IPS-11a (cell line): ENCODE data around the gene USH1C.

Experiments
- H3K4me3 ChIP-seq: one replicate; pipeline ENCODE4 v1.5.1; 2013; ENCODE audit warnings: low read depth, low read length, control low read depth

USH1C gene

DNA sequence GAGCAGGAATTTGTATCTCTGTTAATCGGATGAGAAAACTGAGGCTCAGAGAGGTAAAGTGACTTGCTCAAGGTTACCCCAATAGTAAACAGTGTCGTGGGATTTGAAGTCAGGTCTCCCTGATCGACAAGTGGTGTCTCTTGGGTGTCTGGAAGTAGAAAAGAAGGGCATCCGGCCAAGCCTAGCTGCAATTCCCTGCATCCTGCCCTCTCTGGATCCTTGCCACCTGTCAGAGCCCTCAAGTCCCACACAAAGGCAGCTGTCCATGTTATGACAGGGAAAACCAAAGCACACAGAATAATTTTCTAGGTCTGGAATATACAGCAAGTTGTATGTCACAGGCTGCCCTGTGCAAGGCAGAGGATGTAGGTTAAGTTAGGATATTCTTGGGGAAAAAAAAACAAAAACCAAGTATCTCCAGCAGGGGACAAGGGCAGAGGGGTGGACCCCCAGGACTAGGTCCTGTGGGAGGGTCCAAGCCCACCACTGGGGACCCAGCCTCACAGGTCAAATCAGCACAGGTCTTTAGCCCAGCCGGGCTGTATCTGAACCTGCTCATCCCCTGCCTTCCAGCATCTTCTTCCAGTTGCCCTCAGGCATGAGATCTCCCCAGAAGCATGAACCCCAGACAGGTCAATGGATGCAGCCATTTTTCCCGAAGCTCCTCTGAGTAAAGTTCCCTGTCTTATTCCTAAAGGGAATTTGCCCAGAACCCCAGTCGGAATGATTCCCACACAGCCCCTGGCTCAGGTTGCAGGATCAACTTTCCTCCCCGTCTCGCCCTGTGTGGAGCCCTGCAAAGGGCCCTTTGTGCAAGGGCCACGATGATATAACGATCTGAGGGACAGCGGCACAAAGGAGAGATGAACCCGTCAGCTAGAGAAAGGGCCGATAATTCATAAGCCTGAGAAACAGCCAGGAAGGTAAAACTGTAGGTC lies 15.0 kb downstream of the USH1C start:
- no peak overlapping the region for H3K4me3 ChIP-seq

- H3K4me3 ChIP-seq = no peak overlapping the region
Observed at GRCh38 chr11:17528181-17528691, 16.0 kb downstream of the USH1C start.

DNA sequence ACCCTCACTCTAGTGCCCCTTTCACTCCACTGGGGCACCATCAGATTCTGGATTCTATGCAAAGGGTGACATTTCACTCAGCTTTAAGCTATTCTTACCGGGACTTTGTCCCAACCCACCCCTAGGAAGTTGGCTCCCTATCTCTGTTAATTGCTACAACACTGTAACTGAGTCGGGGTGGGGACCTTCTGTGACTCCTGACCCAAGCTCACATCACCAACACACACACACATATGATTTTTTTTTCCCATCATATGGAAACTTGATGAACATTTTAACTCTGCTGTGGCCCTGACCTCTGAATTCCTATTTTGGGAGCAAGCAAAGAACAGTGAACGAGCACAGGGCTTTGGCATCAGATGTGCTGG lies 16.6 kb downstream of the USH1C start:
- no peak overlapping the region for H3K4me3 ChIP-seq

DNA sequence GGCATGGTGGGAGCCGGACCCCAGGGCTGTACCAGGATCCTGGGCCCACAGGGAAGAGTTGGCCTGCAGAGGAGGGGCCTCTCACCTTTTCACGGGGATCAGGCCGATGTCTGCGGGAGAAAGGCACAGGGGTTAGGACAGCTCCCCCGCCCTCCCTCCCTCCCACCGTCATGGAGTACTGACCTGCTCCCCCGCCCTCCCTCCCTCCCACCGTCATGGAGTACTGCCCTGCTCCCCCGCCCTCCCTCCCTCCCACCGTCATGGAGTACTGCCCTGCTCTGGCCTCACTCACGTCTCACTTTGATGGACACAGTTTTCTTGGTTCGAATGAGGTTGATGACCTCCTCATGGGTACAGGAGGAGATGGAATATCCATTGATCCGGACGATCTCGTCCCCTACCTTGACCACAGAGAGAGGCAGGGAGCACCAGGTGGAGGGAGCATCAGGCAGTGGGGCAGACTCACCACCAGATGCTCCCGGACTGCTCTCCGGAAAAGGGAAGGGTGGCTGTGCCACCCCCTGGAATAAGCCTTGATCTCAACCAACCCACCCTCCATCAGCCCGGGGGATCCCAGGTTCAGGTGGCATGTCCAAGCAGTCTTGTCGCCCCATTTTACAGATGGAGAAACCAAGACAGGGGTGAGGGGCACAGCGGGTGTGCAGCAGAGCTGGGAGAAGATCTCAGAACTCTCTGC lies 17.1 kb downstream of the USH1C start:
- H3K4me3 ChIP-seq = no peak overlapping the region

DNA sequence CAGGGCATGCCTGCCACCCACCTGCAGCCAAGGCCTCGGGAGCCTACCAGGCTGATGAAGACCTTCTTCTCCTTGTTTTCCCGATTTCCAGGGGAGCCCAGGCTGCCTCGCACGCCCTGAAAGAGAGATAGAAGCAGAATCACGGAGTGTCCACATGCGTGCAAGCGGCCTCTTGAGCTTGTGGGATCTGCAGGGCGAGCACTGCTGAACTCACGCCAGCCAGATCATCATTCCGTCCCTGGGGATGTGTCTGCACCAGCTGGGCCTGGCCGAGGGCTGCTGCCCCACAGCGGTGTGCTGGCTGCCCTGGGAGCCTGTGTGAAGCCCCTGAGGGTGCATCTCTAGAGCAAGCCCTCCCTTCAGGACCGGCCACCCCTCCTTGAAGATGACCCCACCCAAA lies 17.9 kb downstream of the USH1C start:
- H3K4me3 ChIP-seq = no peak overlapping the region

GRCh38 chr11:17525570-17525969 lies 18.6 kb downstream of the USH1C start:
- H3K4me3 ChIP-seq = no peak overlapping the region

- no peak overlapping the region for H3K4me3 ChIP-seq
Observed at GRCh38 chr11:17524221-17524620, 20.0 kb downstream of the USH1C start.

DNA sequence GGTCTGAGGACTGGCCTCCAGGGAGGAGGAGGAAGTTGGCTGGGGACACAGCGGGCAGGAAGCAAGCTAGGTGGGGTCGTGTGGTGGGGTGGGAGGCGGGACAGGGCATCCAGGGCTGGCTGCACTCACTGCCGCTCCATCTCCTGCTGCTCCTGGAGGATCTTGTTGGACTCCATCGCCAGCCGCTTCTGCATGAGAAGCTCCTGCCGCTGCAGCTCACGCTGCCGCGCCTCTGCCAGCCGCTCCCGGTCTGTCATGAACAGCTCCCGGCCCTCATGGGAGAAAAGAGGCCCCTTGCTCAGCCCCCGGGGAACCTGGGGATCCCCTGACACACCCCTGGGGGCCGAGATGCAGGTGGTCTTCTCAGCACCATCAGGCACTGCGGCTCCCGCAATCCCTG lies 21.6 kb downstream of the USH1C start:
- H3K4me3 ChIP-seq = no peak overlapping the region

DNA sequence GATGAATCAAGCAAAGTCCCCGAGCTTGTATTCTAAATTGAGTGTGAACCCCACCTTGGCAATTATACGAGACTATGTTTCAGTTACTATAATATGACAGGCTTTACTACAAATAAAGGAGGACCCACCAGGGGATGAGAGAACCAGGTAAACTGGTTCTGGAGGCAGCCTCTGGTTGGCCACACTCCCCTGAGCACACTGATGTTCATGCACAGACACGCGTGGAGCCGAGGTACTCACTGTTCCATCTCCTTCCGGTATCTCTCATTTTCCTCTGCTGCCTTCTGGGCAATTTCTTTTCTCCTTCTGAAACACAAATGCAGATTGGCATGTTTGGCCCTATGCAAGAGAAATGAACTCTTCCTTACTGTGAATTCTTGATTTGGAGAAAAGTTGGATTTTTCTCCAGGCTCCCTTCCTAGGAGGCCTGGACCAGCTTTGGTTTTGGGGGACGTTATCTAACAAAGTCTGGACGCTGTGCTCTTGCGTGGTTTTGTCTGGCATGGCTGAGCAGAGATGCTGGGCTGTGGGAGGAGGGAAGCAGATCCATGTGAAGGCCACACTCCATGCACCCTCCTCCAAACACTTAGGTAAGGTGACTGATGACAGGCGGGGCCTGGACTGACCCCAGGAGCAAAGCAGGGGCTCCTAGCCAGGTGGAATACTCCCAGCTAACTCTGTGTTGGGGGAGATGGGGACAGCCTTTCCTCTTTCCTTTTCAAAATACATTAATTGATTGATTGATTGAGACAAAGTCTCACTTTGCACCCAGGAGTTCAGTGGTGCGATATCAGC lies 22.9 kb downstream of the USH1C start:
- H3K4me3 ChIP-seq = no peak overlapping the region

DNA sequence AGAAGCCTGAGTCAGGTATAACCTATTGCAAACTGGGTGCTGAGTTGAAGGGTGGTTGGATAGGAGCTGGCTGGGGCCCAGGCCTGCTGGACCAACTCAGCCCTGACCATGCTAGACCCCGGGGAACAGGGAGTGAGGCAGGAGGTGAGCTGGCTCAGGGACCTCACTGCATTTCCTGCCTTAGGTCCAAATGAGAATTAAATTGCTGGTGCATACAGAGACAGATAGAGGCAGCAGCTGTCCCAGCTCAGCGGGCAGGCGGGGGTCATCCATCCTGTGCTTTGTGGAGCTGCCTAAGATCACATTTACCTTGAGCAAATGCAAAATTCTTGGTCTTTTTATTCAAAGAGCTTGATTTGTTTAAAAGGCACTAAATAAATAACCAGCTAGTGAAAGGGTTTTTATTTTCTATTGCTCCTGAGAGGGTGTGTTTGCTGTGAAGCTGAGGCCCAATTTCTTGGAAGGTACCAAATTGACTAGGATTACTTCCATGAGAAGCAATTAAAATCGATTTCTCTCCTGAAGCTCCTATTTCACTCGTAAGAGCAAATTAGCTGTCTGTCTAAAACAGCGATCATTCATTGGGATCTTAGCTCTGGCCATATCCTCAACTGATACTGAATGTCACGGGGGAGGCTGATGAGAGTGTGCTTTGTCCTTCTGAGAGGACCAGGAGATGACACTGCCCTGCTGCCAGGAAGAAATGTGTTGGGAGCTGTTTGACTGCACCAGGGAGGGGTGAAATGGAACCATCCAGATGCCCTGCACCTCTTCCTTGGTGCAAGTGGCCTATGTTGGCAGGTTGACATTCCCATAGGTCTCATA lies 24.9 kb downstream of the USH1C start:
- no peak overlapping the region for H3K4me3 ChIP-seq

DNA sequence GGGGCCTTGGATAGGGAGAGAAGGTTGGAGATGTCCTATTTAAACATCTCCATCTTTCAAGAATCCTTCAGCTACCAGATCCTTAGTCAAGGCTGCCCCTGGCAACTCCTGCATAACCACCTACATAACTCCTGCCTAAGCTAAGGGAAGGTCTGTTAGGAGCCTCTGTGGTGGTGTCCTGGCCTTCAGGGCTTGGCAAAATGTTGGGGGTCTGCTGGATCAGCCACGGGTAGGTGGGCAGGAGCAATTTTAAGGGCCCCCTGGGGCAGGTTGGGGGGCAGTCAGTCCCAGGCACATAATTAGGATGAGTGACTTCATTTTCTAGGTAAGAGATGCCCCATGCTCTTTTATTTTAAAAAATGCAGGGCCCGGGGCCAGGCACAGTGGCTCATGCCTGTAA lies 25.9 kb downstream of the USH1C start:
- no peak overlapping the region for H3K4me3 ChIP-seq

- H3K4me3 ChIP-seq = no peak overlapping the region
Observed at GRCh38 chr11:17517186-17517585, 27.0 kb downstream of the USH1C start.

DNA sequence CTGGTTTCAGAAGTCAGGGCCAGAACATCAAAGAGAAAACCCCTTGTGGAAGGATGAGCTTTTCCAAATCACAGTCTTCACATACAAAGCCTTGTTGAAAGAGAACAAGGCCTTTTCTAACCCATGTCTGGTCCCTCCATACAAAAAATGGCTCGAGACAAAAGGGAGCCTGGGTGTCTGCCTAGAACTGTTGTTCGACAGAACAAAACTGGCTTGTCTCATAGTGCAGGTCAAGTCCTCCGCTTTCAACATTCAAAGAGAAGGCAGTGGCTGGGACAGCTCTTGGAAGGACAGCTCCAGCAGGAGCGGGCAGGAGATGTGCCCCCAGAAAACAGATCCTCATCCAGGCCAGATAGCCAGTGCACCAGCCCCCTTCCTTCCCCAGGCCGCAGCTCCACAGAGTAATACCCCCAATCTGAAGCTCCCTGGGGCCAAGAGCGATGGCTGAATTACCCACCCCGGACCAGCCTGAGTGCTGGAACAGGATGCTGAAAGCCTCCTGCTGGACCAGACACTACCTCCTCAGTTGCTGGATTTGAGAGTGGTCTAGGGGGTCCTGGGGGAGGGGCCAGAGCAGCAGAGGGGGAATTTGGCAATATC lies 27.6 kb downstream of the USH1C start:
- H3K4me3 ChIP-seq = no peak overlapping the region

GRCh38 chr11:17515443-17516176 lies 28.6 kb downstream of the USH1C start:
- H3K4me3 ChIP-seq = no peak overlapping the region

DNA sequence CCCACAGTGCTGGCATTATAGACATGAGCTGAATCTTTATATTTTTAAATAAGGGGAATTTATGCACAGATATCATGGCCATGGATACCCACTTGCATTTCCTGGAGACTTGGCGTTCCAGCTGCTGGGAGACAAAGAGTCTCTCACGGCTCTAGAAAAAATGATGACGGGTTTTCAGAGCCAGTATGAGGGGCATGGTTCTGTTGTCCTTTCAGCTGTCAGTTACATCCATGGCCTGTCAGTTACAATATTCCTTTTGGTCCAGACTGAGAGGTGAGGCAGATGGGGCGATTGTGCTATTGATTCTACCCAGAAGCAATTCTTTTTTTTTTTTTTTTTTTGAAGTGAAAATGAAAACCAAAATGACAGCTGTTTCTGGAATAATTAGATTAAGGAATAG lies 29.7 kb downstream of the USH1C start:
- H3K4me3 ChIP-seq = no peak overlapping the region

- H3K4me3 ChIP-seq = no peak overlapping the region
Observed at GRCh38 chr11:17513853-17514252, 30.4 kb downstream of the USH1C start.

DNA sequence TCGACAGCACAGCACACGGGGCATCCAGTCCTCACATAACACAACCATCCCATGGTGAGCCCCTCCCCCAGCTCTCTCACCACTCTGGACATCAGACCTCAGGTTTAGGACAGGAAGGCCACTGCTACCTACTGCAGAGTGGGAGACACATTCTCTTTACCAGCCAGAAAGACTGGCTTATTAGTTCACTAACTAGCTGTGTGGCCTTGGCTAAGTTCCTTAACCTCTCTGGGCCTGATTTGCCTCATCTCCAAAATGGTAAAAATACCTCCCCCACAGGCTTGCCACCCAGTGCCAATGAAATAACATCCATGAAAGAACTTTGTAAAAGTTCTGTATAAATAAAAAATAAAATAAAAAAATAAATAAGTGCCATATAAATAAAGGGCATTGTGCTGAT lies 32.1 kb downstream of the USH1C start:
- H3K4me3 ChIP-seq = no peak overlapping the region

GRCh38 chr11:17511571-17511970 lies 32.6 kb downstream of the USH1C start:
- no peak overlapping the region for H3K4me3 ChIP-seq

DNA sequence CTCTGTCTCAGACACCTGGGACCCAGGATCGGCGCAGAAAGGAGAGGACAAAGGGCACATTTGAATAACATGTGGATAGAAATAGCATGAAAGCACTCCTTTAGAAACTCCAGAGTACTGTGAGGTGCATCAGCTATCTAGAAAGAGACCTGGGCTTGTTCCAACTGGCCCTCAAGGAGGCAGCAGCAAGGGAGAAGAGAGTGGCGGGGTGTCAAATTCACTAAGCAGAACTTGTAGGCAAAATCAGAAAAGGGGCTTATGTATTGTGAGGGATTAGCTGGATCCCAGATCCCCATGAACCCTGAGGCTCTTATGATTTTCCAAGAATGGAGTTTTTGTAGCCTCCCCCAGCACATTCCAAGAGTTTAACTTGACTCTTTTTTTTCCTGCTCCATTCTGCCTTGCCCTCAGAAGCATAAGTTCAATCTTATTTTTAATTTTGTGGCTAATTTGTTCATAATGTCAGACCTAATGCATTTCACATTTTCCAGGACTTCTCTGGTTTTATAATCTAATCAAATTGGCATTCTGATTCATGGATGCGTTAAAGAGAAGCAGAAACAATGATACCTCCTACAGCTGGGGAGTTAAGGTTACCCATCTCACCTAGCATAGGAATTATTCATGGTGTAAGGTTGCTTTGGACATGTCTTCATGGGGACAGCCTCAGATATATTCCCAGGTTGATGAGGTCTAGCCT lies 33.6 kb downstream of the USH1C start:
- no peak overlapping the region for H3K4me3 ChIP-seq
